ENCODE data around the gene AIP. TPM values are rescaled to one million over a fixed set of nuclear protein-coding genes. Genes with fewer than 3 reads are reported as not detected.
A peak's percentile ranks its signal among the peaks of the same experiment; 100 is the strongest.

AIP gene
- total RNA-seq, 1 donor from 2014 or later = 55.3 TPM

GRCh38 chr11:67442504-67443404 lies 40.1 kb upstream of the AIP start:
- Histone ChIP-seq H3K27me3 (ENCODE audit: low read depth) (no peaks in the 10 kb centered on the region), H3K4me3 (peak overlapping the region; percentile 95), H3K36me3 (peaks cover 21% of the 10 kb centered on the region), H3K9me3 (replicated peaks) (no peaks in the 10 kb centered on the region), H3K27ac (replicated peaks) (peak overlapping the region; percentile 94), H3K4me1 (peaks cover 55% of the 10 kb centered on the region)
- no peak for DNase-seq
- no peak for TF ChIP-seq CTCF (IDR thresholded peaks at IDR 0.05; ENCODE audit: borderline replicate concordance)
- intact Hi-C loops (cut with micrococcal nuclease) = no loop called here

DNA sequence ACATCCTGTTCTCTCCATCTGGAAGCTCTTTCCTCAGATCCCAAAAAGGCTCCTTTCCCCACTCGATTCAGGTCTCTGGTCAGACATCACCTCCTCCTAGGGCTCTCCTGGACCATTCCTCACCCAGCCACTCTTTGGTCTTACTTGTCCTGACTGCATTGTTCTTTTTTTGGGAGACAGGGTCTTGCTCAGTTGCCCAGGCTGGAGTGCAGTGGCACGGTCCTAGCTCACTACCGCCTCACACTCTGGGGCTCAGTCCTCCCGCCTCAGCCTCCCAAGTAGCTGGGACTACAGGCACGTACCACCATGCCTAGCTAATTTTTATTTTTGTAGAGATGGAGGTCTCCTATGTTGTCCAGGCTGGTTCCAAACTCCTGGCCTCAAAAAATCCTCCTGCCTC lies 37.3 kb upstream of the AIP start:
- peaks cover 13% of the 10 kb centered on the region for H3K36me3 ChIP-seq
- TF ChIP-seq CTCF (IDR thresholded peaks at IDR 0.05; ENCODE audit: borderline replicate concordance) = no peak
- no peak overlapping the region for H3K27ac ChIP-seq (replicated peaks)
- H3K27me3 ChIP-seq (ENCODE audit: low read depth) = no peaks in the 10 kb centered on the region
- H3K4me1 ChIP-seq = peaks cover 39% of the 10 kb centered on the region
- DNase-seq = no peak
- intact Hi-C loops (cut with micrococcal nuclease) = no loop called here
- no peaks in the 10 kb centered on the region for H3K9me3 ChIP-seq (replicated peaks)
- no peak overlapping the region for H3K4me3 ChIP-seq

DNA sequence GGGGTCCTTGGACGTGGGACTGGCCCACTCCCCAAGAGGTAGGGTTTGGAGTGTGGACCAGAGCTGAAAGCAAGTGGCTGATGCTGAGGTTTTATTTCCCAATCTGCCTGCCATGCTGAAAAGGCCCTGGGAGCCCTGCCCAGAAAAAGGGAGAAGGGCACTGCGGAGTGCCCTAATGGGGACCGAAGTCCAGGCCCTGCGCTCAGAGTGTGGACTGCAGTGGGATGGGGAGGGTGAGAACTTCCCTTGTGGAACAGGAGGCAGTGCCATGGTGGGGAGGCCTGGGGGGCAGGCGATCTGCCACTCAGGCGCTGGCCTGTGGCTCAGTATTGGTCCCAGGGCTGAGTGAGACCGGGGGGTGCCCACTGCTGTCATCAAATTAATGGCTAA lies 34.6 kb upstream of the AIP start:
- H3K4me1 ChIP-seq = peaks cover 22% of the 10 kb centered on the region
- DNase-seq = no peak
- H3K27me3 ChIP-seq (ENCODE audit: low read depth) = no peaks in the 10 kb centered on the region
- H3K36me3 ChIP-seq = no peaks in the 10 kb centered on the region
- no peak overlapping the region for H3K27ac ChIP-seq (replicated peaks)
- H3K9me3 ChIP-seq (replicated peaks) = no peaks in the 10 kb centered on the region
- no peak overlapping the region for H3K4me3 ChIP-seq
- intact Hi-C loops (cut with micrococcal nuclease) = no loop called here
- no peak for TF ChIP-seq CTCF (IDR thresholded peaks at IDR 0.05; ENCODE audit: borderline replicate concordance)

DNA sequence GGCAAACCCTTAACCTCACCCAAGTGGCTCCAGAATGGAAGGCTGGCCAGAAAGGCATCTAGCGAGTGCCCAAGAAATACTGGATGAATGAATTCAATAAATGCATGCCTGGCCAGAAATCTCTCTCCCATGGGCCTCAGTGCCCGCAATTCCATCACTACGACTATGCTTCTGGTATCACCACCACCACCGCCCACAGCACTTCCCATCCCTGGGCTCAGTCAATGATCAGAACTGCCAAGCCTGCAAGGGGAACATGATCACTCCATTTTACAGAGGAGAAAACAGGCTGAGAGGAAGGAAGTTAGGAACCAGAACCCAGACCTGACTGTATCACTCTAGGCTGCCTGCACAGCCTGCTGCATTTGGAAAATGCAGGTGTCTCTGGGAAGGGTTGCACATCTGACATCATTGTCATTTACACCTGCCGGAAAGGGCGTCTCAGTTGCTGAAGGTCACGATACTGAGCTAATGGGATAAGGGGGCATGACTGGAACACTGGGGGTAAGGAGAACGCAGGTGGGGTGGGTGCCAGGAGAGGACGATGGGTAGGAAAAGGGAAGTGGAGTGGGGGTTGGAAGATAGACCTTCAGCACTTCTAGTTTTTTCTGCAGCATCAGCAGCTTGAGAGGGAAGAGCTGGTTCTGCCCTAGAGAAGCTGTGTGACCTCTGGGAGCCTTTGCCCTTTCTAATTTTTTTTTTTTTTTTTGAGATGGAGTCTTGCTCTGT lies 33.5 kb upstream of the AIP start:
- no peak overlapping the region for H3K4me3 ChIP-seq
- H3K4me1 ChIP-seq = peaks cover 14% of the 10 kb centered on the region
- DNase-seq = no peak
- intact Hi-C loops (cut with micrococcal nuclease) = no loop called here
- no peaks in the 10 kb centered on the region for H3K36me3 ChIP-seq
- TF ChIP-seq CTCF (IDR thresholded peaks at IDR 0.05; ENCODE audit: borderline replicate concordance) = no peak
- no peaks in the 10 kb centered on the region for H3K9me3 ChIP-seq (replicated peaks)
- H3K27ac ChIP-seq (replicated peaks) = no peak overlapping the region
- no peaks in the 10 kb centered on the region for H3K27me3 ChIP-seq (ENCODE audit: low read depth)

GRCh38 chr11:67450796-67451657 lies 31.8 kb upstream of the AIP start:
- H3K27me3 ChIP-seq (ENCODE audit: low read depth) = no peaks in the 10 kb centered on the region
- peaks cover 9% of the 10 kb centered on the region for H3K4me1 ChIP-seq
- H3K9me3 ChIP-seq (replicated peaks) = no peaks in the 10 kb centered on the region
- TF ChIP-seq CTCF (IDR thresholded peaks at IDR 0.05; ENCODE audit: borderline replicate concordance) = no peak
- H3K4me3 ChIP-seq = no peak overlapping the region
- intact Hi-C loops (cut with micrococcal nuclease) = no loop called here
- H3K27ac ChIP-seq (replicated peaks) = no peak overlapping the region
- H3K36me3 ChIP-seq = no peaks in the 10 kb centered on the region
- DNase-seq = no peak

All from left ventricle myocardium inferior (tissue), 1 donor.